Esophagus muscularis mucosa (tissue), 3 donors: ENCODE results near the gene RETREG1.

Experiments
- POLR2A ChIP-seq: fragments of 450-650 bp; IDR thresholded peaks from one replicate; pipeline ENCODE4 v1.6.1; 2017; ENCODE audit warnings: antibody characterized with exemption, moderate library complexity, mild to moderate bottlenecking, low read depth
- TF ChIP-seq, protein P1 (sequence below), 3 experiments: fragments of 200-600 bp in 2 of 3; fragments of 450-650 bp in 1 of 3; sonication (generic) in 2 of 3; IDR thresholded peaks; one replicate each; pipeline ENCODE4 v1.5.1; 2017 to 2019; ENCODE audit warnings: antibody characterized with exemption in 3 of 3, mild to moderate bottlenecking in 2 of 3, moderate library complexity in 1 of 3

DNA sequence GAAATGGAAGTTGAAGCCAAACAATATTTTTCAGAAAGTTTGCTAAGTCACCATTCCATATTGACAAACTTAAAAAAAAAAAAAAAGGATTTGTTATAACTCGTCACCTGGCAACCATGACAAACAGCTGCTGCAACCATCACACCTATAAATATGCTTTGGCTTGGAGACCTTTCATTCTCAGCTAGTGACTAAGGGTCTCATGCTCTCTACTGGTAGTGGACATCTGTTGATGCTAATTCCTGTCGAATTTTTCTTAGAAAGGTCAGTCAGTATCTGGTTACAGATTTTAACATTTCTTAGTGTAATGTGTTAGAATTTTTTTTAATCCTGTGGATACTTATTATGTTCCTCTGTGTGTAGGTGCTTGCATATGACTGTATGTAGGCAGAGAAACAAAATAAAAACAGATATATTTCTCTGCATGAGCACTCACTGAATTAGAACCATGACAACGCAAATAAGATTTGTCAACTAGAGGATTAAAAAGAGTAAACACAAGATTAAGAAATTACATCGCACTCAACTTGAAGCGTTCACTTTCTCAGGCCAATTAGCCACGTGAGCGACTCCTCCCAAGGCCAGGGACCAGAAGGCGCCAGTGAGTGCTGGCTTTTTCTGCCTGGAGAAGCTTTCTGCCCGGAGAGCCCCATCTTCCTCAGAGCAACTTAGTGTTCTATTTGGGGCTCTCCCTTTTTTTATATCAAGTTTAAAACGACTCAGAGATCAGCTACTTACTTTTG, 124.2 kb downstream of the RETREG1 start:
- TF ChIP-seq, protein P1, sequence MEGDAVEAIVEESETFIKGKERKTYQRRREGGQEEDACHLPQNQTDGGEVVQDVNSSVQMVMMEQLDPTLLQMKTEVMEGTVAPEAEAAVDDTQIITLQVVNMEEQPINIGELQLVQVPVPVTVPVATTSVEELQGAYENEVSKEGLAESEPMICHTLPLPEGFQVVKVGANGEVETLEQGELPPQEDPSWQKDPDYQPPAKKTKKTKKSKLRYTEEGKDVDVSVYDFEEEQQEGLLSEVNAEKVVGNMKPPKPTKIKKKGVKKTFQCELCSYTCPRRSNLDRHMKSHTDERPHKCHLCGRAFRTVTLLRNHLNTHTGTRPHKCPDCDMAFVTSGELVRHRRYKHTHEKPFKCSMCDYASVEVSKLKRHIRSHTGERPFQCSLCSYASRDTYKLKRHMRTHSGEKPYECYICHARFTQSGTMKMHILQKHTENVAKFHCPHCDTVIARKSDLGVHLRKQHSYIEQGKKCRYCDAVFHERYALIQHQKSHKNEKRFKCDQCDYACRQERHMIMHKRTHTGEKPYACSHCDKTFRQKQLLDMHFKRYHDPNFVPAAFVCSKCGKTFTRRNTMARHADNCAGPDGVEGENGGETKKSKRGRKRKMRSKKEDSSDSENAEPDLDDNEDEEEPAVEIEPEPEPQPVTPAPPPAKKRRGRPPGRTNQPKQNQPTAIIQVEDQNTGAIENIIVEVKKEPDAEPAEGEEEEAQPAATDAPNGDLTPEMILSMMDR (IDR thresholded peaks at IDR 0.05) = no peak
- TF ChIP-seq POLR2A = no peak
